Astrocyte of the cerebellum (primary cell): ENCODE results near the gene MFSD2A.

Source experiments
- DNase-seq: peaks from one replicate; pipeline ENCODE4 v3.0.0-alpha.2; 2011; ENCODE audit warnings: low read depth
- H3K4me3 ChIP-seq: 2 replicates; pipeline ENCODE4 v1.5.1; 2011; ENCODE audit warnings: mild to moderate bottlenecking, low read depth, low read length, moderate library complexity
- in situ Hi-C: cut with HindIII; loops from 2 replicates; pipeline ENCODE4 v1.10.0; 2017; ENCODE audit warnings: low sequenced_read_pairs
- TF ChIP-seq, protein P1 (sequence below): IDR thresholded peaks from 2 replicates; pipeline ENCODE4 v1.5.1; 2012; ENCODE audit warnings: low read length, low read depth, moderate library complexity, mild to moderate bottlenecking; ENCODE audit errors: missing control alignments

Gene MFSD2A

DNA sequence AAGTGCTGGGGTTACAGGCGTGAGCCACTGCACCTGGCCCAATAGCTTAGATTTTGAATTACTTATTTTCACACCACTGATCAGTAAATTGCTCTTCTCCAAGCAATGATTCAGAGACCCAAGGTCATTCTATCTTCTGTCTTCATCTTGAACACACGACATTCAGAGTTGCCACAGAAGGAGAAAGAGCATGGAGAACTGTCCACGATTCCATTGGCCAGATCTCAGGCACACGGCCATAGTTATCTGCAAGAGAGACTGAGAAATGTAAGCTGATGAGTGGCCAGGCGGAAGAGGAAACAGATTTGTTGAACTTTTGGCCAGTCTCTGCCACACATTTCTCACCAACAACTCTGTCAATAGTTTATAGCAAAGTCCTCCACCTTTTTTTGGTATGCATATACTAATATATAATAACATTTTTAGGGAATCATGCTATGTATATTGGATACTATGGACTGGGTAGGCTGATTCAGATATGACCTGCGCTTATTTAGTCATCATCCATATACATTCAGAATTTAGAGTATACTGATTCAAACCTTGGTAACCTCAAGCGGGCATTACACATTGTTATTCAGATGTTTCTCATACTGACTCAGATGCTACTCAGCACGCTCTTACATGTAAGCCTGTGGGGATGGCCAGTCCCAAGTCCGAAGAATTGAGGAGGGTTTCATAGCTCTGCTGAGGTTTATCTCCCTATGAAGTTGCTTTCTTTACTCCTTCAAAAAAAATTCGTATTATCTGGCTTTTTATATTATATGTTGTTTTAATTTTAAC, 60.1 kb downstream of the MFSD2A start:
- DNase-seq, result peak; percentile 37
- TF ChIP-seq, protein P1, sequence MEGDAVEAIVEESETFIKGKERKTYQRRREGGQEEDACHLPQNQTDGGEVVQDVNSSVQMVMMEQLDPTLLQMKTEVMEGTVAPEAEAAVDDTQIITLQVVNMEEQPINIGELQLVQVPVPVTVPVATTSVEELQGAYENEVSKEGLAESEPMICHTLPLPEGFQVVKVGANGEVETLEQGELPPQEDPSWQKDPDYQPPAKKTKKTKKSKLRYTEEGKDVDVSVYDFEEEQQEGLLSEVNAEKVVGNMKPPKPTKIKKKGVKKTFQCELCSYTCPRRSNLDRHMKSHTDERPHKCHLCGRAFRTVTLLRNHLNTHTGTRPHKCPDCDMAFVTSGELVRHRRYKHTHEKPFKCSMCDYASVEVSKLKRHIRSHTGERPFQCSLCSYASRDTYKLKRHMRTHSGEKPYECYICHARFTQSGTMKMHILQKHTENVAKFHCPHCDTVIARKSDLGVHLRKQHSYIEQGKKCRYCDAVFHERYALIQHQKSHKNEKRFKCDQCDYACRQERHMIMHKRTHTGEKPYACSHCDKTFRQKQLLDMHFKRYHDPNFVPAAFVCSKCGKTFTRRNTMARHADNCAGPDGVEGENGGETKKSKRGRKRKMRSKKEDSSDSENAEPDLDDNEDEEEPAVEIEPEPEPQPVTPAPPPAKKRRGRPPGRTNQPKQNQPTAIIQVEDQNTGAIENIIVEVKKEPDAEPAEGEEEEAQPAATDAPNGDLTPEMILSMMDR, result no peak
- H3K4me3 ChIP-seq, result no peak overlapping the region
- in situ Hi-C loops, result no loop called here

- TF ChIP-seq, protein P1, result no peak
- no peak overlapping the region for H3K4me3 ChIP-seq
- no peak for DNase-seq
- in situ Hi-C loops, result no loop called here
Measured at GRCh38 chr1:40017951-40018575, 63.1 kb downstream of the MFSD2A start.
